GM19238 (cell line): ENCODE results near the gene CD86.
"Not testable (repeated sequence)": the region's sequence is repeated elsewhere in the genome, so short reads cannot be mapped to it uniquely, and the experiment has no call there.

Source experiments
- DNase-seq: peaks from one replicate; pipeline ENCODE4 v3.0.0; 2011; ENCODE audit warnings: low spot score; ENCODE audit not compliant: insufficient read length

The CD86 gene

DNA sequence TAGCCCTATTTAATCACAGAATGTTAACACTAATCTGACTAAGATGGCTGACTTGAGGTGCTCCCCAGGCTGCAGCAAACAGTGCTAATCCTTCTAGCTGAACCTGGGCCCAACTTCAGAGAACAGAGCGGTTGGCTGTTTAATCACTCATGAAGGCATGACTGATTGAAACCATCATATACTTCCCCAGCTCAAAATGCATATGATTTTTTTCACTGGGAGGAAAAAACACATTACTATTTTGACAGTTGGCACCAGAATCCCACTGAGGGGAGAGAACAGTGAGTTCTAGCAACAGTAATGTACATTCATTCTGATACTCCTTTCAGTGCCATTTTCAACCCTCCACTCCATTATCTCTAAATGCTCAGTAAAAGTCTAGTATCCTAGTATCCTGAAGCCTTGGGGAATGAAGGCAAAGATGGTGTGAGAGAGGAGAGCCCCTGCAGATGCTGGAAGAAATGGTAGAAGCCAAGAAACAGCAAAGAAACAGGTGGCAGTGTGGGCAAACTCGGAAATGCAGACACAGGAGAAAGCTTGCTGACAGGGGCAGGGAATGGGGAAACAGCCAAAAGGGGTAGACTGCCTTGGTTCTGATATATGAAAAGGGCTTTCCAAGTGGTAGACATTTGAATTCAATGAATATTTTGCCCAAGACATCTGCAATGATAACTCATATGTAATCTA is 93.9 kb downstream of the CD86 start:
- no peak for DNase-seq

GRCh38 chr3:122151480-122151879 is 96.3 kb downstream of the CD86 start:
- no peak for DNase-seq

- DNase-seq = not testable (repeated sequence)
Observed at GRCh38 chr3:122164983-122165382, 109.8 kb downstream of the CD86 start.

DNA sequence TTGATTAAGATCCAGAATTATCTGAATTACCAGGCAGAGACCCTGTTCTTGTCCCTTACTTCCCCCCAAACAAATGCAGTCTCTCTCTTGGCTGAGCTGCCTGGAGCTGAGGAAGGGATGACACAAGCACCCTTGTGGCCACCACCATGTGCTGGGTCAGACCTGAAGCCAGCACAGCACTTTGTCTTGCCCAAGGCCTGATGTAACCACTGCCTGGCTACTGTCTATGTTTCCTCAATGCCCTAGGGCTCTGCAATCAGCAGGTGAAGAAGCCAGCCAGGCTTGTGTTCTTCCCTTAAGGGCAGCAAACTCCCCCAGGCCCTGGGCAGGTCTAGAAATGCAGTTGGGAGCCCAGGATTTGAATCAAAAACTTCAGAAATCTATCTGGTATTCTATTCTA is 112.5 kb downstream of the CD86 start:
- no peak for DNase-seq

DNA sequence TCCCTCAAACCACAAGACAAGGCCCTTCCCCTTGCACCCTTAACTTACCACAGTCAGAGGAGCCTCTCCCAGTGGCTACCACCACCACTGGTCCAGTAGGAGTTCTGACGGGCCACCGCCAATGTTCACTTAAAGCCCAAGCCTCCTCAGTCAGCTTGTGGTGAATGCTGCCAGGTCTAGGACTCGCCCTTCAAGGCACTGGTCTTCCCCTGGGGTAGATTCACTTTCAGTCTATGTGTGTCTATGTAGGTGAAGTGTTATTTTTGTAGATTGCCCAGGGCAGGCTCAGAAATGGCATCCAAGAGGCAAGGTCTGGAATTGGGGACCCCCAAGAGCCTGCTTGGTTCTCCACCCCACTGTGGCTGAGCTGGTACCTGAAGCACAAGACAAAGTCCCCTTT is 112.9 kb downstream of the CD86 start:
- DNase-seq = no peak

- no peak for DNase-seq
Observed at GRCh38 chr3:122169911-122170310, 114.7 kb downstream of the CD86 start.
